GM23248 (cell line): ENCODE data around the gene HDAC8. TPM values are rescaled to one million over a fixed set of nuclear protein-coding genes. Genes with fewer than 3 reads are reported as not detected.

Experiments
- DNase-seq: peaks from one replicate; pipeline ENCODE4 v3.0.0-alpha.2; 2015
- H2AFZ ChIP-seq: fragments of 200-600 bp; sonication (generic); 2 replicates; pipeline ENCODE4 v1.6.1; 2016; ENCODE audit warnings: antibody characterized with exemption
- H3F3A ChIP-seq: fragments of 200-600 bp; sonication (generic); 2 replicates; pipeline ENCODE4 v1.6.1; 2016; ENCODE audit warnings: mild to moderate bottlenecking, antibody characterized with exemption, mixed run types; ENCODE audit not compliant: insufficient read depth
- H3K27ac ChIP-seq: fragments of 200-600 bp; sonication (generic); 2 replicates; pipeline ENCODE4 v1.5.1; 2016; ENCODE audit warnings: mild to moderate bottlenecking
- H3K27me3 ChIP-seq: fragments of 200-600 bp; sonication (generic); replicated peaks from 2 replicates; pipeline ENCODE4 v1.6.1; 2016; ENCODE audit warnings: mild to moderate bottlenecking; ENCODE audit not compliant: insufficient read depth
- H3K36me3 ChIP-seq: fragments of 200-600 bp; sonication (generic); 2 replicates; pipeline ENCODE4 v1.6.1; 2016; ENCODE audit warnings: low read depth, mild to moderate bottlenecking
- H3K4me1 ChIP-seq: fragments of 200-600 bp; sonication (generic); 2 replicates; pipeline ENCODE4 v1.6.1; 2016; ENCODE audit warnings: mild to moderate bottlenecking; ENCODE audit not compliant: insufficient read depth
- H3K4me2 ChIP-seq: fragments of 200-600 bp; sonication (generic); one replicate; pipeline ENCODE4 v1.6.1; 2016; ENCODE audit warnings: mild to moderate bottlenecking; ENCODE audit not compliant: unreplicated experiment
- H3K4me3 ChIP-seq: fragments of 200-600 bp; sonication (generic); 2 replicates; pipeline ENCODE4 v1.5.1; 2016; ENCODE audit warnings: mild to moderate bottlenecking
- H3K79me2 ChIP-seq: fragments of 200-600 bp; sonication (generic); 2 replicates; pipeline ENCODE4 v1.6.1; 2016; ENCODE audit warnings: mild to moderate bottlenecking; ENCODE audit not compliant: insufficient read depth
- H3K9ac ChIP-seq: fragments of 200-600 bp; sonication (generic); 2 replicates; pipeline ENCODE4 v1.6.1; 2016; ENCODE audit warnings: mild to moderate bottlenecking
- H3K9me2 ChIP-seq: fragments of 200-600 bp; sonication (generic); 2 replicates; pipeline ENCODE4 v1.6.1; 2016; ENCODE audit warnings: mixed run types, mild to moderate bottlenecking, moderate library complexity; ENCODE audit not compliant: insufficient read depth
- H3K9me3 ChIP-seq: fragments of 200-600 bp; sonication (generic); one replicate; pipeline ENCODE4 v1.6.1; 2017; ENCODE audit warnings: low read depth
- H4K20me1 ChIP-seq: fragments of 200-600 bp; sonication (generic); 2 replicates; pipeline ENCODE4 v1.6.0; 2016; ENCODE audit not compliant: insufficient read depth
- EZH2 ChIP-seq: fragments of 200-600 bp; sonication (generic); IDR thresholded peaks from 2 replicates; pipeline ENCODE4 v1.6.1; 2018; ENCODE audit warnings: antibody characterized with exemption, mild to moderate bottlenecking; ENCODE audit not compliant: insufficient read depth, poor library complexity, severe bottlenecking
- EZH2phosphoT487 ChIP-seq: fragments of 200-600 bp; sonication (generic); IDR thresholded peaks from 2 replicates; pipeline ENCODE4 v1.6.1; 2018; ENCODE audit warnings: antibody characterized with exemption, moderate library complexity, mild to moderate bottlenecking, low read depth; ENCODE audit not compliant: insufficient read depth
- WGBS, 2 experiments: methylation state at CpG; one replicate each; pipeline ENCODE4 v1.1.6; 2015 to 2017; ENCODE audit warnings: low lambda C conversion rate in 2 of 2, low coverage in 1 of 2; ENCODE audit errors: missing lambda C conversion rate in 2 of 2; 5-methylcytosine and 5-hydroxymethylcytosine counted together
- in situ Hi-C: fragments of 300-500 bp; cut with MboI; formaldehyde crosslinking; loops from 2 replicates; pipeline ENCODE4 v1.15.0; 2020
- polyA plus RNA-seq: library from polyadenylated mRNA; unstranded; fragments of >200 nt; fragmentation: Nextera tagmentation; extraction: Ambion mirVana; gene quantifications from 2 replicates; pipeline ENCODE4 v1.2.1, GENCODE V29; 2016
- total RNA-seq: library from RNA; depleted of rRNA; stranded (reverse); fragments of >200 nt; shearing (Covaris generic); gene quantifications from 2 replicates; pipeline ENCODE4 v1.2.3, GENCODE V29; 2014

Gene HDAC8
- total and polyA plus RNA-seq, 2 experiments from 2014 or later = 20.0 to 20.4 TPM

GRCh38 chrX:72358313-72358712 lies 214.3 kb downstream of the HDAC8 start:
- no peak overlapping the region for H3K4me2 ChIP-seq

GRCh38 chrX:72352786-72353185 lies 219.9 kb downstream of the HDAC8 start:
- Histone ChIP-seq H3K4me1 (peaks cover 10% of the 10 kb centered on the region; the same call in 1 of the 2 replicates), H2AFZ (no peak overlapping the region), H3K9me2 (no peaks in the 10 kb centered on the region), H3K4me3 (no peak overlapping the region), H3K27ac (no peak overlapping the region), H3K9ac (no peak overlapping the region), H3F3A (0 out of 2 replicates have a peak, but pooled peaks cover 8% of the 10 kb centered on the region), H3K79me2 (no peaks in the 10 kb centered on the region), H3K27me3 (no peaks in the 10 kb centered on the region), H3K4me2 (no peak overlapping the region), H3K36me3 (no peaks in the 10 kb centered on the region), H4K20me1 (no peaks in the 10 kb centered on the region), H3K9me3 (no peaks in the 10 kb centered on the region)
- in situ Hi-C loops = no loop called here
- DNase-seq = no peak
- 98 to 99% methylated on average over 3 of the region's 3 CpGs for WGBS, 2 experiments
- no peak for TF ChIP-seq EZH2
- no peak for TF ChIP-seq EZH2phosphoT487

More at GRCh38 chrX:72358313-72358712, 214.3 kb downstream of the HDAC8 start:
- no peak overlapping the region for H3K9ac ChIP-seq
- WGBS, 2 experiments = 48 to 57% methylated on average over 4 of the region's 4 CpGs
- no peaks in the 10 kb centered on the region for H4K20me1 ChIP-seq
- no peaks in the 10 kb centered on the region for H3K79me2 ChIP-seq
- DNase-seq = peak; percentile 62
- H3K36me3 ChIP-seq = no peaks in the 10 kb centered on the region
- no peaks in the 10 kb centered on the region for H3K9me2 ChIP-seq
- H3K27me3 ChIP-seq = no peaks in the 10 kb centered on the region
- H3K27ac ChIP-seq = no peak overlapping the region
- peaks cover 9% of the 10 kb centered on the region; the same call in 1 of the 2 replicates for H3K4me1 ChIP-seq
- TF ChIP-seq EZH2 = no peak
- TF ChIP-seq EZH2phosphoT487 = no peak
- no peak overlapping the region for H3K4me3 ChIP-seq
- H3K9me3 ChIP-seq = no peaks in the 10 kb centered on the region
- in situ Hi-C loops = no loop called here
- H2AFZ ChIP-seq = no peak overlapping the region
- no peaks in the 10 kb centered on the region for H3F3A ChIP-seq

GRCh38 chrX:72351606-72352334 lies 220.9 kb downstream of the HDAC8 start:
- DNase-seq = peak; percentile 53
- in situ Hi-C loops = no loop called here
- 8 to 9% methylated on average over 4 to 8 of the region's 8 CpGs for WGBS, 2 experiments

GRCh38 chrX:72349190-72349589 lies 223.5 kb downstream of the HDAC8 start:
- WGBS, 2 experiments = 63 to 65% methylated on average over 3 of the region's 3 CpGs
- no peak overlapping the region for H3K4me3 ChIP-seq
- TF ChIP-seq EZH2 = no peak
- TF ChIP-seq EZH2phosphoT487 = no peak
- no peaks in the 10 kb centered on the region for H3K9me2 ChIP-seq
- no peak overlapping the region for H3K4me2 ChIP-seq
- in situ Hi-C loops = no loop called here
- H3K9ac ChIP-seq = no peak overlapping the region
- peaks cover 10% of the 10 kb centered on the region; the same call in 1 of the 2 replicates for H3K4me1 ChIP-seq
- no peak for DNase-seq
- no peaks in the 10 kb centered on the region for H4K20me1 ChIP-seq
- H3K9me3 ChIP-seq = no peaks in the 10 kb centered on the region
- no peak overlapping the region for H2AFZ ChIP-seq
- H3K27ac ChIP-seq = no peak overlapping the region
- H3K27me3 ChIP-seq = no peaks in the 10 kb centered on the region
- H3K36me3 ChIP-seq = no peaks in the 10 kb centered on the region
- no peaks in the 10 kb centered on the region for H3K79me2 ChIP-seq
- H3F3A ChIP-seq = 0 out of 2 replicates have a peak, but pooled peaks cover 8% of the 10 kb centered on the region

More at GRCh38 chrX:72351606-72352334, 220.9 kb downstream of the HDAC8 start:
- H4K20me1 ChIP-seq = no peaks in the 10 kb centered on the region
- no peak overlapping the region for H3K4me3 ChIP-seq
- H3F3A ChIP-seq = 0 out of 2 replicates have a peak, but pooled peaks cover 8% of the 10 kb centered on the region
- no peak overlapping the region for H3K27ac ChIP-seq
- H3K27me3 ChIP-seq = no peaks in the 10 kb centered on the region
- H3K4me2 ChIP-seq = no peak overlapping the region
- no peak overlapping the region for H2AFZ ChIP-seq
- no peak overlapping the region for H3K9ac ChIP-seq
- peaks cover 10% of the 10 kb centered on the region; the same call in 1 of the 2 replicates for H3K4me1 ChIP-seq
- H3K36me3 ChIP-seq = no peaks in the 10 kb centered on the region
- H3K9me2 ChIP-seq = no peaks in the 10 kb centered on the region
- no peaks in the 10 kb centered on the region for H3K9me3 ChIP-seq
- TF ChIP-seq EZH2phosphoT487 (no peak), EZH2 (no peak)
- H3K79me2 ChIP-seq = no peaks in the 10 kb centered on the region
